ENCODE results near the gene PAPLN.
A peak's percentile ranks its signal among the peaks of the same experiment; 100 is the strongest.

Gene PAPLN

GRCh38 chr14:73266317-73266716 lies 29.0 kb downstream of the PAPLN start:
- Histone ChIP-seq H3K36me3 (ENCODE audit: insufficient read depth, low read length) (no peaks in the 10 kb centered on the region), H3K9me3 (ENCODE audit: control insufficient read depth, insufficient read depth, low read length) (no peaks in the 10 kb centered on the region), H3K9ac (ENCODE audit: low read depth, low read length) (no peak overlapping the region), H3K4me1 (ENCODE audit: insufficient read depth, low read length) (no peaks in the 10 kb centered on the region)

GRCh38 chr14:73267474-73267873 lies 30.2 kb downstream of the PAPLN start:
- Histone ChIP-seq H3K4me1 (ENCODE audit: insufficient read depth, low read length) (no peaks in the 10 kb centered on the region), H3K9ac (ENCODE audit: low read depth, low read length) (no peak overlapping the region), H3K36me3 (ENCODE audit: insufficient read depth, low read length) (no peaks in the 10 kb centered on the region), H3K9me3 (ENCODE audit: control insufficient read depth, insufficient read depth, low read length) (no peaks in the 10 kb centered on the region)

- H3K36me3 ChIP-seq (ENCODE audit: insufficient read depth, low read length), result no peaks in the 10 kb centered on the region; the same call in 1 of the 2 replicates
- H3K4me1 ChIP-seq (ENCODE audit: insufficient read depth, low read length), result no peaks in the 10 kb centered on the region
- H3K9ac ChIP-seq (ENCODE audit: low read depth, low read length), result peak overlapping the region; percentile 45
- H3K9me3 ChIP-seq (ENCODE audit: control insufficient read depth, insufficient read depth, low read length), result no peaks in the 10 kb centered on the region
Measured at GRCh38 chr14:73269729-73270531, 32.6 kb downstream of the PAPLN start.

- Histone ChIP-seq H3K36me3 (ENCODE audit: insufficient read depth, low read length) (no peaks in the 10 kb centered on the region; the same call in 1 of the 2 replicates), H3K9ac (ENCODE audit: low read depth, low read length) (no peak overlapping the region), H3K4me1 (ENCODE audit: insufficient read depth, low read length) (no peaks in the 10 kb centered on the region), H3K9me3 (ENCODE audit: control insufficient read depth, insufficient read depth, low read length) (no peaks in the 10 kb centered on the region)
Measured at GRCh38 chr14:73272393-73272792, 35.1 kb downstream of the PAPLN start.

- Histone ChIP-seq H3K9ac (ENCODE audit: low read depth, low read length) (no peak overlapping the region), H3K36me3 (ENCODE audit: insufficient read depth, low read length) (no peaks in the 10 kb centered on the region; the same call in 1 of the 2 replicates), H3K4me1 (ENCODE audit: insufficient read depth, low read length) (no peaks in the 10 kb centered on the region), H3K9me3 (ENCODE audit: control insufficient read depth, insufficient read depth, low read length) (no peaks in the 10 kb centered on the region)
Measured at GRCh38 chr14:73273799-73274198, 36.5 kb downstream of the PAPLN start.

GRCh38 chr14:73276836-73277235 lies 39.5 kb downstream of the PAPLN start:
- Histone ChIP-seq H3K4me1 (ENCODE audit: insufficient read depth, low read length) (no peaks in the 10 kb centered on the region), H3K9ac (ENCODE audit: low read depth, low read length) (no peak overlapping the region), H3K9me3 (ENCODE audit: control insufficient read depth, insufficient read depth, low read length) (no peaks in the 10 kb centered on the region), H3K36me3 (ENCODE audit: insufficient read depth, low read length) (no peaks in the 10 kb centered on the region; the same call in 1 of the 2 replicates)

- Histone ChIP-seq H3K9ac (ENCODE audit: low read depth, low read length) (no peak overlapping the region), H3K36me3 (ENCODE audit: insufficient read depth, low read length) (no peaks in the 10 kb centered on the region; the same call in 1 of the 2 replicates), H3K4me1 (ENCODE audit: insufficient read depth, low read length) (no peaks in the 10 kb centered on the region), H3K9me3 (ENCODE audit: control insufficient read depth, insufficient read depth, low read length) (no peaks in the 10 kb centered on the region)
Measured at GRCh38 chr14:73277376-73277775, 40.1 kb downstream of the PAPLN start.

- Histone ChIP-seq H3K4me1 (ENCODE audit: insufficient read depth, low read length) (peaks cover 7% of the 10 kb centered on the region; the same call in 1 of the 2 replicates), H3K9ac (ENCODE audit: low read depth, low read length) (no peak overlapping the region), H3K36me3 (ENCODE audit: insufficient read depth, low read length) (peaks cover 4% of the 10 kb centered on the region; the same call in 1 of the 2 replicates), H3K9me3 (ENCODE audit: control insufficient read depth, insufficient read depth, low read length) (no peaks in the 10 kb centered on the region)
Measured at GRCh38 chr14:73280903-73281302, 43.6 kb downstream of the PAPLN start.

- peaks cover 19% of the 10 kb centered on the region for H3K4me1 ChIP-seq (ENCODE audit: insufficient read depth, low read length)
- peaks cover 4% of the 10 kb centered on the region; the same call in 1 of the 2 replicates for H3K36me3 ChIP-seq (ENCODE audit: insufficient read depth, low read length)
Measured at GRCh38 chr14:73283608-73284379, 46.5 kb downstream of the PAPLN start.

GRCh38 chr14:73285979-73286378 lies 48.7 kb downstream of the PAPLN start:
- peaks cover 36% of the 10 kb centered on the region for H3K4me1 ChIP-seq (ENCODE audit: insufficient read depth, low read length)
- no peaks in the 10 kb centered on the region for H3K9me3 ChIP-seq (ENCODE audit: control insufficient read depth, insufficient read depth, low read length)
- peaks cover 4% of the 10 kb centered on the region; the same call in 1 of the 2 replicates for H3K36me3 ChIP-seq (ENCODE audit: insufficient read depth, low read length)
- no peak overlapping the region for H3K9ac ChIP-seq (ENCODE audit: low read depth, low read length)

More at GRCh38 chr14:73283608-73284379, 46.5 kb downstream of the PAPLN start:
- Histone ChIP-seq H3K9me3 (ENCODE audit: control insufficient read depth, insufficient read depth, low read length) (no peaks in the 10 kb centered on the region), H3K9ac (ENCODE audit: low read depth, low read length) (no peak overlapping the region)

GRCh38 chr14:73286598-73286997 lies 49.3 kb downstream of the PAPLN start:
- H3K9me3 ChIP-seq (ENCODE audit: control insufficient read depth, insufficient read depth, low read length), result no peaks in the 10 kb centered on the region
- H3K36me3 ChIP-seq (ENCODE audit: insufficient read depth, low read length), result peaks cover 4% of the 10 kb centered on the region; the same call in 1 of the 2 replicates
- no peak overlapping the region for H3K9ac ChIP-seq (ENCODE audit: low read depth, low read length)
- peaks cover 36% of the 10 kb centered on the region for H3K4me1 ChIP-seq (ENCODE audit: insufficient read depth, low read length)

- Histone ChIP-seq H3K9me3 (ENCODE audit: control insufficient read depth, insufficient read depth, low read length) (no peaks in the 10 kb centered on the region), H3K9ac (ENCODE audit: low read depth, low read length) (no peak overlapping the region), H3K36me3 (ENCODE audit: insufficient read depth, low read length) (peaks cover 4% of the 10 kb centered on the region; the same call in 1 of the 2 replicates), H3K4me1 (ENCODE audit: insufficient read depth, low read length) (peaks cover 36% of the 10 kb centered on the region)
Measured at GRCh38 chr14:73287071-73287470, 49.8 kb downstream of the PAPLN start.

- Histone ChIP-seq H3K4me1 (ENCODE audit: insufficient read depth, low read length) (peaks cover 33% of the 10 kb centered on the region), H3K36me3 (ENCODE audit: insufficient read depth, low read length) (no peaks in the 10 kb centered on the region), H3K9ac (ENCODE audit: low read depth, low read length) (no peak overlapping the region), H3K9me3 (ENCODE audit: control insufficient read depth, insufficient read depth, low read length) (no peaks in the 10 kb centered on the region)
Measured at GRCh38 chr14:73289308-73289707, 52.0 kb downstream of the PAPLN start.

GRCh38 chr14:73289729-73290128 lies 52.4 kb downstream of the PAPLN start:
- H3K4me1 ChIP-seq (ENCODE audit: insufficient read depth, low read length), result peaks cover 30% of the 10 kb centered on the region
- H3K9me3 ChIP-seq (ENCODE audit: control insufficient read depth, insufficient read depth, low read length), result no peaks in the 10 kb centered on the region
- H3K9ac ChIP-seq (ENCODE audit: low read depth, low read length), result no peak overlapping the region
- H3K36me3 ChIP-seq (ENCODE audit: insufficient read depth, low read length), result no peaks in the 10 kb centered on the region
